Kidney epithelial cell (primary cell): ENCODE results near the gene RAP1GAP. TPM values are rescaled to one million over a fixed set of nuclear protein-coding genes. Genes with fewer than 3 reads are reported as not detected.

Source experiments
- DNase-seq: peaks from one replicate; pipeline ENCODE4 v3.0.0-alpha.2; 2010; ENCODE audit warnings: low read depth
- H3K27me3 ChIP-seq: 2 replicates; pipeline ENCODE4 v1.6.0; 2011; ENCODE audit warnings: low read length; ENCODE audit not compliant: control insufficient read depth, insufficient read depth
- H3K36me3 ChIP-seq: 2 replicates; pipeline ENCODE4 v1.5.1; 2011; ENCODE audit warnings: low read length; ENCODE audit not compliant: control insufficient read depth, insufficient read depth
- H3K4me3 ChIP-seq: 2 replicates; pipeline ENCODE4 v1.5.1; 2011; ENCODE audit warnings: low read depth, mild to moderate bottlenecking, control low read depth, low read length
- CTCF ChIP-seq: IDR thresholded peaks from 2 replicates; pipeline ENCODE4 v1.5.1; 2011; ENCODE audit warnings: mild to moderate bottlenecking, moderate library complexity, low read length, control low read depth, inconsistent platforms; ENCODE audit not compliant: insufficient read depth, poor library complexity, severe bottlenecking
- total RNA-seq: library from RNA; depleted of rRNA; stranded (reverse); fragments of >200 nt; gene quantifications from 2 replicates; pipeline ENCODE4 v1.2.3, GENCODE V29; 2015

The RAP1GAP gene
- total RNA-seq, 1 donor from 2014 or later: 7.1 TPM

GRCh38 chr1:21572735-21573277, 96.4 kb downstream of the RAP1GAP start:
- Histone ChIP-seq H3K36me3 (no peaks in the 10 kb centered on the region), H3K27me3 (no peaks in the 10 kb centered on the region), H3K4me3 (no peak overlapping the region)
- TF ChIP-seq CTCF: no peak
- no peak for DNase-seq

- Histone ChIP-seq H3K27me3 (no peaks in the 10 kb centered on the region), H3K36me3 (no peaks in the 10 kb centered on the region), H3K4me3 (no peak overlapping the region)
- TF ChIP-seq CTCF: no peak
- no peak for DNase-seq
Observed at GRCh38 chr1:21572221-21572620, 96.9 kb downstream of the RAP1GAP start.

- TF ChIP-seq CTCF: no peak
- Histone ChIP-seq H3K27me3 (no peaks in the 10 kb centered on the region), H3K36me3 (no peaks in the 10 kb centered on the region), H3K4me3 (no peak overlapping the region)
- DNase-seq: no peak
Observed at GRCh38 chr1:21570885-21571284, 98.3 kb downstream of the RAP1GAP start.

GRCh38 chr1:21570528-21570875, 98.7 kb downstream of the RAP1GAP start:
- Histone ChIP-seq H3K4me3 (no peak overlapping the region), H3K27me3 (no peaks in the 10 kb centered on the region), H3K36me3 (no peaks in the 10 kb centered on the region)
- no peak for DNase-seq
- no peak for TF ChIP-seq CTCF

GRCh38 chr1:21569820-21570527, 99.2 kb downstream of the RAP1GAP start:
- Histone ChIP-seq H3K36me3 (no peaks in the 10 kb centered on the region), H3K4me3 (no peak overlapping the region), H3K27me3 (no peaks in the 10 kb centered on the region)
- TF ChIP-seq CTCF: no peak
- DNase-seq: no peak
